HCT116 (cell line): Measurements from ENCODE around the gene TYW3. TPM values are rescaled to one million over a fixed set of nuclear protein-coding genes. Genes with fewer than 3 reads are reported as not detected.

Experiments
- ATAC-seq: fragments of 200-7000 bp; cut with Tn5 transposase; 2 replicates; pipeline ENCODE4 v1.9.1; 2020; ENCODE audit warnings: mild to moderate bottlenecking, moderate library complexity
- Bru-seq: library from RNA; stranded (reverse); fragments of 400-500 nt; gene quantifications from one replicate; lab custom pipeline; 2021; lab: Mats Ljungman, UMichigan
- BruChase-seq, 2 experiments: library from RNA; stranded (reverse); fragments of 400-500 nt; gene quantifications; one replicate each; lab custom pipeline; 2021; lab: Mats Ljungman, UMichigan
- BruUV-seq: library from RNA; stranded (reverse); fragments of 400-500 nt; replicated peaks from 2 replicates; lab custom pipeline; 2021; lab: Mats Ljungman, UMichigan
- CTCF ChIA-PET: fragments of 300-600 bp; sonication (Branson Sonifier 250); formaldehyde crosslinking; loops from one replicate; lab custom pipeline; 2021; ENCODE audit warnings: antibody characterized with exemption; lab: Charles Lee
- POLR2A ChIA-PET: fragments of 300-600, 350-600 bp; sonication (Branson Sonifier 250); formaldehyde crosslinking; loops from one replicate; lab custom pipeline; 2021; ENCODE audit warnings: antibody characterized with exemption; lab: Charles Lee
- RAD21 ChIA-PET, 2 experiments: fragments of 300-600 bp; sonication (Branson Sonifier 250); formaldehyde crosslinking; loops; one replicate each; lab custom pipeline; 2023; ENCODE audit warnings: low total read pairs in 2 of 2; ENCODE audit not compliant: uncharacterized antibody in 2 of 2, unreplicated experiment in 2 of 2, low non-redundant PET in 1 of 2; lab: Charles Lee
- DNase-seq: peaks from one replicate; pipeline ENCODE4 v3.0.0-alpha.2; 2010; ENCODE audit warnings: low read depth, low spot score
- H2AFZ ChIP-seq: fragments of 200-600 bp; shearing (Covaris generic), sonication (generic); 2 replicates; pipeline ENCODE4 v1.6.1; 2017; ENCODE audit warnings: low read depth, mixed run types, mixed read lengths, antibody characterized with exemption, low read length; ENCODE audit not compliant: poor library complexity, severe bottlenecking
- H3K27ac ChIP-seq: 2 replicates; pipeline ENCODE4 v1.5.1; 2012; ENCODE audit warnings: low read depth, low read length
- H3K27me3 ChIP-seq: fragments of 200-600 bp; sonication (generic); 2 replicates; pipeline ENCODE4 v1.6.1; 2016; ENCODE audit warnings: mixed run types, low read length, mixed read lengths; ENCODE audit not compliant: insufficient read depth
- H3K36me3 ChIP-seq, 2 experiments: fragments of 200-500 bp in 1 of 2; fragments of 200-600 bp in 1 of 2; sonication (Bioruptor generic) in 1 of 2; sonication (generic) in 1 of 2; 2 replicates each; pipeline versions ENCODE4 v1.5.1 to v1.6.1; 2014 to 2016; ENCODE audit warnings: low read length in 2 of 2, inconsistent platforms in 1 of 2, mixed read lengths in 1 of 2, mixed run types in 1 of 2; ENCODE audit not compliant: insufficient read depth in 2 of 2, control insufficient read depth in 1 of 2
- H3K4me1 ChIP-seq, 2 experiments: fragments of 200-600 bp in 1 of 2; sonication (generic) in 1 of 2; 2 replicates each; pipeline versions ENCODE4 v1.5.1 to v1.6.1; 2012 to 2017; ENCODE audit warnings: low read length in 2 of 2, inconsistent platforms in 1 of 2, mild to moderate bottlenecking in 1 of 2, mixed read lengths in 1 of 2, mixed run types in 1 of 2, moderate library complexity in 1 of 2; ENCODE audit not compliant: insufficient read depth in 2 of 2, control insufficient read depth in 1 of 2
- H3K4me2 ChIP-seq: fragments of 200-600 bp; sonication (generic); 2 replicates; pipeline ENCODE4 v1.6.1; 2017; ENCODE audit warnings: mixed run types, low read length, mixed read lengths
- H3K4me3 ChIP-seq, 2 experiments: fragments of 200-600 bp in 1 of 2; sonication (generic) in 1 of 2; replicated peaks in 1 of 2; 2 replicates each; pipeline ENCODE4 v1.5.1; 2011 to 2016; ENCODE audit warnings: low read length in 2 of 2, control low read depth in 1 of 2, low read depth in 1 of 2, mild to moderate bottlenecking in 1 of 2, mixed read lengths in 1 of 2, mixed run types in 1 of 2
- H3K79me2 ChIP-seq: fragments of 200-600 bp; sonication (generic); 2 replicates; pipeline ENCODE4 v1.6.1; 2017; ENCODE audit warnings: mild to moderate bottlenecking, mixed run types, low read length, moderate library complexity, mixed read lengths; ENCODE audit not compliant: insufficient read depth
- H3K9ac ChIP-seq: fragments of 200-600 bp; sonication (generic); 2 replicates; pipeline ENCODE4 v1.6.1; 2016; ENCODE audit warnings: low read length, mixed read lengths
- H3K9me2 ChIP-seq: fragments of 200-600 bp; sonication (generic), shearing (Covaris generic); 2 replicates; pipeline ENCODE4 v1.6.1; 2017; ENCODE audit warnings: mixed run types, mild to moderate bottlenecking, moderate library complexity; ENCODE audit not compliant: insufficient read depth
- H3K9me3 ChIP-seq, 2 experiments: fragments of 200-500 bp in 1 of 2; fragments of 200-600 bp in 1 of 2; sonication (Bioruptor generic) in 1 of 2; sonication (generic) in 1 of 2; 2 replicates each; pipeline ENCODE4 v1.6.1; 2014 to 2017; ENCODE audit warnings: low read length in 2 of 2, mixed read lengths in 2 of 2, inconsistent platforms in 1 of 2, low read depth in 1 of 2, mild to moderate bottlenecking in 1 of 2, mixed run types in 1 of 2, moderate library complexity in 1 of 2; ENCODE audit not compliant: control insufficient read depth in 1 of 2, insufficient read depth in 1 of 2
- H4K20me1 ChIP-seq: fragments of 200-600 bp; sonication (generic), shearing (Covaris generic); 2 replicates; pipeline ENCODE4 v1.6.1; 2017; ENCODE audit warnings: mixed run types, mild to moderate bottlenecking, moderate library complexity; ENCODE audit not compliant: insufficient read depth
- CBX3 ChIP-seq: IDR thresholded peaks from 2 replicates; pipeline ENCODE4 v1.6.1; 2012; ENCODE audit warnings: low read depth
- CEBPB ChIP-seq: IDR thresholded peaks from 2 replicates; pipeline ENCODE4 v1.6.1; 2012; ENCODE audit warnings: low read depth
- EGR1 ChIP-seq: IDR thresholded peaks from 2 replicates; pipeline ENCODE4 v1.6.1; 2012; ENCODE audit warnings: low read depth
- ELF1 ChIP-seq: IDR thresholded peaks from 2 replicates; pipeline ENCODE4 v1.6.1; 2012; ENCODE audit warnings: low read depth, borderline replicate concordance
- FOSL1 ChIP-seq: IDR thresholded peaks from 2 replicates; pipeline ENCODE4 v1.6.1; 2012; ENCODE audit warnings: low read depth
- JUND ChIP-seq: IDR thresholded peaks from 2 replicates; pipeline ENCODE4 v1.6.1; 2012
- POLR2A ChIP-seq: IDR thresholded peaks from 2 replicates; pipeline ENCODE4 v1.7.0; 2011; ENCODE audit warnings: borderline replicate concordance; ENCODE audit not compliant: insufficient read depth, insufficient read length; ENCODE audit errors: extremely low read depth
- POLR2AphosphoS5 ChIP-seq: IDR thresholded peaks from 2 replicates; pipeline ENCODE4 v1.6.1; 2011; ENCODE audit warnings: mild to moderate bottlenecking, low read depth, low read length, moderate library complexity
- RAD21 ChIP-seq: IDR thresholded peaks from 2 replicates; pipeline ENCODE4 v1.6.1; 2012; ENCODE audit warnings: low read depth, mild to moderate bottlenecking
- SIN3A ChIP-seq: IDR thresholded peaks from 2 replicates; pipeline ENCODE4 v1.6.1; 2012; ENCODE audit warnings: low read depth
- SP1 ChIP-seq: IDR thresholded peaks from 2 replicates; pipeline ENCODE4 v1.6.1; 2012; ENCODE audit warnings: low read depth
- ZFX ChIP-seq: fragments of 450-650 bp; IDR thresholded peaks from 2 replicates; pipeline ENCODE4 v1.6.1; 2017
- ZNF274 ChIP-seq: fragments of 200-500 bp; sonication (Bioruptor generic); IDR thresholded peaks from 2 replicates; pipeline ENCODE4 v1.6.1; 2014; ENCODE audit warnings: mild to moderate bottlenecking, low read depth, low read length, inconsistent platforms
- intact Hi-C: fragments of 100-400 bp; cut with micrococcal nuclease; formaldehyde crosslinking; loops from 2 replicates; pipeline ENCODE4 v1.10.0; 2022
- long read RNA-seq: library from polyadenylated mRNA; unstranded; transcript quantifications from one replicate; pipeline ENCODE4 v2.0.0, GENCODE V29; 2021; ENCODE audit not compliant: unreplicated experiment
- polyA plus RNA-seq: library from polyadenylated mRNA; unstranded; fragments of >200 nt; gene quantifications from 2 replicates; pipeline ENCODE4 v1.2.1, GENCODE V29; 2012; ENCODE audit warnings: missing spikeins
- total RNA-seq: library from RNA; stranded (reverse); gene quantifications from one replicate; pipeline ENCODE4 v1.2.1, GENCODE V29; 2021; ENCODE audit not compliant: unreplicated experiment
- TF ChIP-seq, protein P1 (sequence below): IDR thresholded peaks from 2 replicates; pipeline ENCODE4 v1.6.1; 2012; ENCODE audit warnings: low read depth
- TF ChIP-seq, protein P2 (sequence below): IDR thresholded peaks from 2 replicates; pipeline ENCODE4 v1.6.1; 2011; ENCODE audit warnings: mild to moderate bottlenecking, low read length, moderate library complexity; ENCODE audit not compliant: insufficient replicate concordance; ENCODE audit errors: extremely low read depth
- TF ChIP-seq, protein P3 (sequence below), 3 experiments: fragments of 200-600 bp in 1 of 3; sonication (generic) in 1 of 3; IDR thresholded peaks in 2 of 3; conservative IDR thresholded peaks in 1 of 3; 2 replicates each; pipeline ENCODE4 v1.5.1; 2012 to 2017; ENCODE audit warnings: low read depth in 2 of 3, low read length in 2 of 3, antibody characterized with exemption in 1 of 3, borderline replicate concordance in 1 of 3, control low read depth in 1 of 3, mild to moderate bottlenecking in 1 of 3, mixed read lengths in 1 of 3, mixed run types in 1 of 3, moderate library complexity in 1 of 3; ENCODE audit not compliant: insufficient read depth in 1 of 3

Gene TYW3, protein sequence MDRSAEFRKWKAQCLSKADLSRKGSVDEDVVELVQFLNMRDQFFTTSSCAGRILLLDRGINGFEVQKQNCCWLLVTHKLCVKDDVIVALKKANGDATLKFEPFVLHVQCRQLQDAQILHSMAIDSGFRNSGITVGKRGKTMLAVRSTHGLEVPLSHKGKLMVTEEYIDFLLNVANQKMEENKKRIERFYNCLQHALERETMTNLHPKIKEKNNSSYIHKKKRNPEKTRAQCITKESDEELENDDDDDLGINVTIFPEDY
- total RNA-seq: 31.8 TPM
- 13.9 and 14.1 TPM in 2 replicates for polyA plus RNA-seq
- percentile 82 among the genes with signal in this experiment for Bru-seq, nascent RNA
- BruChase-seq, experiment 1, labeled RNA remaining after a 6-hour chase: percentile 86 among the genes with signal in this experiment
- BruChase-seq, experiment 2, labeled RNA remaining after a 2-hour chase: percentile 80 among the genes with signal in this experiment
- long read RNA-seq, transcript TYW3-201 (6 exons, 3,430 nt): major isoform, 22 of 46 reads
- long read RNA-seq, transcript TYW3-203 (5 exons, 3,335 nt): minor isoform, 6 of 46 reads
- long read RNA-seq, partial matches to known transcripts: 11 of 46 reads
- long read RNA-seq, other reads (novel, unspliced or antisense): 7 of 46 reads

DNA sequence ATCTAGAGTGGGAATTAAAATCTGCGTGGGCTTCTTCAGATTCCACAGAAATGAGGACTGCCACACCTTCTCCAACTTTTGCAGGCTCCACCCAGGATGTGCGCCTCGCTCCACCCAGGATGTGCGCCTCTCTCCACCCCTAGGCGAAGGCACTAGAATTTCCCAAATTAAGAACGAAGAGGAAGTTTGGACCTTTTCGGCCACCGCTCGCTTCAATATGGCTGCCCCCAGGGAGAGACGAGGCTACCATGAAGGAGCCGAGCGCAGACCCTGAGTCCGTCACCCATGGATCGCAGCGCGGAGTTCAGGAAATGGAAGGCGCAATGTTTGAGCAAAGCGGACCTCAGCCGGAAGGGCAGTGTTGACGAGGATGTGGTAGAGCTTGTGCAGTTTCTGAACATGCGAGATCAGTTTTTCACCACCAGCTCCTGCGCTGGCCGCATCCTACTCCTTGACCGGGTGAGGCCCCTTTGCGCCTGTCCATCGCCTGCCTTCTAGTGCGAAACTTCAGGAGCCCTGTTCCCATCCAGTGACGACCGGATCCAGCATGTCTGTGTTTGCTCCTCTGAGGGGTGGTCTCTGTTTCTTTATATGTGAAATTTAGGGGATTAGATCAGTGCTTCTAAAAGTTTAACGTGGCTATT, at the start of gene TYW3, which contains the start of gene CRYZ:
Gene TYW3, plus strand, starts transcription at position 193 of the 644 bp plus-strand sequence. Its CDS starts 93 bp downstream, at position 286.
Gene CRYZ, minus strand, starts transcription at position 91 of the 644 bp plus-strand sequence. CDS start 8,229 bp downstream, outside the sequence.
- H3K79me2 ChIP-seq: peaks cover 30% of the 10 kb centered on the region
- ChIA-PET CTCF (interaction anchor here (1.0 to 2.5 kb wide), 4 partner anchors 33 to 470 kb away, joined by 4 to 8 read pairs (median 6); no protein-coding TSS in a partner anchor), RAD21 (interaction anchor here in 1 of 2 experiments (0.8 kb wide), 1 partner anchor 470 kb away, joined by 3 read pairs; no protein-coding TSS in a partner anchor), POLR2A (no interaction called here)
- peak within 1 kb of the TSS; percentile 91 for H2AFZ ChIP-seq
- DNase-seq (peak; percentile 90), ATAC-seq (peak; percentile 91)
- no peaks in the 10 kb centered on the region for H3K27me3 ChIP-seq
- H4K20me1 ChIP-seq: no peaks in the 10 kb centered on the region
- H3K27ac ChIP-seq: peak within 1 kb of the TSS; percentile 81
- intact Hi-C loops: no loop called here
- H3K4me1 ChIP-seq: peaks cover 18 to 34% of the 10 kb centered on the region in 2 experiments
- BruUV-seq: TSS peak; percentile 63
- peak within 1 kb of the TSS; percentile 88 to 91 for H3K4me3 ChIP-seq
- peaks cover 6 to 16% of the 10 kb centered on the region in 2 experiments; a peak in 3 of 4 replicates for H3K36me3 ChIP-seq
- H3K9me3 ChIP-seq: no peaks in the 10 kb centered on the region
- H3K9me2 ChIP-seq: no peaks in the 10 kb centered on the region
- peak within 1 kb of the TSS; percentile 89 for H3K4me2 ChIP-seq
- H3K9ac ChIP-seq: peak within 1 kb of the TSS; percentile 86
- peak; percentile 41; the same call in 1 of the 2 replicates for TF ChIP-seq ELF1
- TF ChIP-seq JUND: no peak
- no peak for TF ChIP-seq CEBPB
- peak; percentile 56 for TF ChIP-seq POLR2A
- no peak for TF ChIP-seq ZNF274
- no peak for TF ChIP-seq RAD21
- TF ChIP-seq, protein P1, sequence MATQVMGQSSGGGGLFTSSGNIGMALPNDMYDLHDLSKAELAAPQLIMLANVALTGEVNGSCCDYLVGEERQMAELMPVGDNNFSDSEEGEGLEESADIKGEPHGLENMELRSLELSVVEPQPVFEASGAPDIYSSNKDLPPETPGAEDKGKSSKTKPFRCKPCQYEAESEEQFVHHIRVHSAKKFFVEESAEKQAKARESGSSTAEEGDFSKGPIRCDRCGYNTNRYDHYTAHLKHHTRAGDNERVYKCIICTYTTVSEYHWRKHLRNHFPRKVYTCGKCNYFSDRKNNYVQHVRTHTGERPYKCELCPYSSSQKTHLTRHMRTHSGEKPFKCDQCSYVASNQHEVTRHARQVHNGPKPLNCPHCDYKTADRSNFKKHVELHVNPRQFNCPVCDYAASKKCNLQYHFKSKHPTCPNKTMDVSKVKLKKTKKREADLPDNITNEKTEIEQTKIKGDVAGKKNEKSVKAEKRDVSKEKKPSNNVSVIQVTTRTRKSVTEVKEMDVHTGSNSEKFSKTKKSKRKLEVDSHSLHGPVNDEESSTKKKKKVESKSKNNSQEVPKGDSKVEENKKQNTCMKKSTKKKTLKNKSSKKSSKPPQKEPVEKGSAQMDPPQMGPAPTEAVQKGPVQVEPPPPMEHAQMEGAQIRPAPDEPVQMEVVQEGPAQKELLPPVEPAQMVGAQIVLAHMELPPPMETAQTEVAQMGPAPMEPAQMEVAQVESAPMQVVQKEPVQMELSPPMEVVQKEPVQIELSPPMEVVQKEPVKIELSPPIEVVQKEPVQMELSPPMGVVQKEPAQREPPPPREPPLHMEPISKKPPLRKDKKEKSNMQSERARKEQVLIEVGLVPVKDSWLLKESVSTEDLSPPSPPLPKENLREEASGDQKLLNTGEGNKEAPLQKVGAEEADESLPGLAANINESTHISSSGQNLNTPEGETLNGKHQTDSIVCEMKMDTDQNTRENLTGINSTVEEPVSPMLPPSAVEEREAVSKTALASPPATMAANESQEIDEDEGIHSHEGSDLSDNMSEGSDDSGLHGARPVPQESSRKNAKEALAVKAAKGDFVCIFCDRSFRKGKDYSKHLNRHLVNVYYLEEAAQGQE: no peak
- peak; percentile 56; the same call in 1 of the 2 replicates for TF ChIP-seq EGR1
- TF ChIP-seq ZFX: peak; percentile 65
- TF ChIP-seq, protein P2, sequence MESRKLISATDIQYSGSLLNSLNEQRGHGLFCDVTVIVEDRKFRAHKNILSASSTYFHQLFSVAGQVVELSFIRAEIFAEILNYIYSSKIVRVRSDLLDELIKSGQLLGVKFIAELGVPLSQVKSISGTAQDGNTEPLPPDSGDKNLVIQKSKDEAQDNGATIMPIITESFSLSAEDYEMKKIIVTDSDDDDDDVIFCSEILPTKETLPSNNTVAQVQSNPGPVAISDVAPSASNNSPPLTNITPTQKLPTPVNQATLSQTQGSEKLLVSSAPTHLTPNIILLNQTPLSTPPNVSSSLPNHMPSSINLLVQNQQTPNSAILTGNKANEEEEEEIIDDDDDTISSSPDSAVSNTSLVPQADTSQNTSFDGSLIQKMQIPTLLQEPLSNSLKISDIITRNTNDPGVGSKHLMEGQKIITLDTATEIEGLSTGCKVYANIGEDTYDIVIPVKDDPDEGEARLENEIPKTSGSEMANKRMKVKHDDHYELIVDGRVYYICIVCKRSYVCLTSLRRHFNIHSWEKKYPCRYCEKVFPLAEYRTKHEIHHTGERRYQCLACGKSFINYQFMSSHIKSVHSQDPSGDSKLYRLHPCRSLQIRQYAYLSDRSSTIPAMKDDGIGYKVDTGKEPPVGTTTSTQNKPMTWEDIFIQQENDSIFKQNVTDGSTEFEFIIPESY: peak; percentile 83
- no peak; the same call in 1 of the 2 replicates for TF ChIP-seq SIN3A
- TF ChIP-seq, protein P3, sequence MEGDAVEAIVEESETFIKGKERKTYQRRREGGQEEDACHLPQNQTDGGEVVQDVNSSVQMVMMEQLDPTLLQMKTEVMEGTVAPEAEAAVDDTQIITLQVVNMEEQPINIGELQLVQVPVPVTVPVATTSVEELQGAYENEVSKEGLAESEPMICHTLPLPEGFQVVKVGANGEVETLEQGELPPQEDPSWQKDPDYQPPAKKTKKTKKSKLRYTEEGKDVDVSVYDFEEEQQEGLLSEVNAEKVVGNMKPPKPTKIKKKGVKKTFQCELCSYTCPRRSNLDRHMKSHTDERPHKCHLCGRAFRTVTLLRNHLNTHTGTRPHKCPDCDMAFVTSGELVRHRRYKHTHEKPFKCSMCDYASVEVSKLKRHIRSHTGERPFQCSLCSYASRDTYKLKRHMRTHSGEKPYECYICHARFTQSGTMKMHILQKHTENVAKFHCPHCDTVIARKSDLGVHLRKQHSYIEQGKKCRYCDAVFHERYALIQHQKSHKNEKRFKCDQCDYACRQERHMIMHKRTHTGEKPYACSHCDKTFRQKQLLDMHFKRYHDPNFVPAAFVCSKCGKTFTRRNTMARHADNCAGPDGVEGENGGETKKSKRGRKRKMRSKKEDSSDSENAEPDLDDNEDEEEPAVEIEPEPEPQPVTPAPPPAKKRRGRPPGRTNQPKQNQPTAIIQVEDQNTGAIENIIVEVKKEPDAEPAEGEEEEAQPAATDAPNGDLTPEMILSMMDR (IDR thresholded peaks at IDR 0.05 in 2 of 3, conservative IDR thresholded peaks at IDR 0.05 in 1 of 3; ENCODE audit: borderline replicate concordance in 1 of 3, insufficient read depth in 1 of 3, low read depth in 2 of 3, low read length in 2 of 3): no peak
- peak; percentile 57; the same call in 1 of the 2 replicates for TF ChIP-seq CBX3
- peak; percentile 81 for TF ChIP-seq SP1
- TF ChIP-seq POLR2AphosphoS5: peak; percentile 65
- no peak for TF ChIP-seq FOSL1
